Measurements from ENCODE around the gene SUCLG1. TPM values are rescaled to one million over a fixed set of nuclear protein-coding genes. Genes with fewer than 3 reads are reported as not detected.

The SUCLG1 gene
- polyA plus RNA-seq, 1 of the 3 experiments (the other 2 are of a cell fraction) = 32.7 TPM

GRCh38 chr2:84443477-84443876 is 15.6 kb downstream of the SUCLG1 start (continued):
- TF ChIP-seq USF1 (IDR thresholded peaks at IDR 0.05; ENCODE audit: borderline replicate concordance, low read depth) = no peak
- no peak for TF ChIP-seq GATA2 (CRISPR knock-in tag; IDR thresholded peaks at IDR 0.05)
- TF ChIP-seq, protein P1, sequence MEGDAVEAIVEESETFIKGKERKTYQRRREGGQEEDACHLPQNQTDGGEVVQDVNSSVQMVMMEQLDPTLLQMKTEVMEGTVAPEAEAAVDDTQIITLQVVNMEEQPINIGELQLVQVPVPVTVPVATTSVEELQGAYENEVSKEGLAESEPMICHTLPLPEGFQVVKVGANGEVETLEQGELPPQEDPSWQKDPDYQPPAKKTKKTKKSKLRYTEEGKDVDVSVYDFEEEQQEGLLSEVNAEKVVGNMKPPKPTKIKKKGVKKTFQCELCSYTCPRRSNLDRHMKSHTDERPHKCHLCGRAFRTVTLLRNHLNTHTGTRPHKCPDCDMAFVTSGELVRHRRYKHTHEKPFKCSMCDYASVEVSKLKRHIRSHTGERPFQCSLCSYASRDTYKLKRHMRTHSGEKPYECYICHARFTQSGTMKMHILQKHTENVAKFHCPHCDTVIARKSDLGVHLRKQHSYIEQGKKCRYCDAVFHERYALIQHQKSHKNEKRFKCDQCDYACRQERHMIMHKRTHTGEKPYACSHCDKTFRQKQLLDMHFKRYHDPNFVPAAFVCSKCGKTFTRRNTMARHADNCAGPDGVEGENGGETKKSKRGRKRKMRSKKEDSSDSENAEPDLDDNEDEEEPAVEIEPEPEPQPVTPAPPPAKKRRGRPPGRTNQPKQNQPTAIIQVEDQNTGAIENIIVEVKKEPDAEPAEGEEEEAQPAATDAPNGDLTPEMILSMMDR (IDR thresholded peaks at IDR 0.05) = no peak
- TF ChIP-seq USF2 (IDR thresholded peaks at IDR 0.05; ENCODE audit: borderline replicate concordance, low read depth, low read length) = no peak

GRCh38 chr2:84442888-84443287 is 16.2 kb downstream of the SUCLG1 start:
- H2AFZ ChIP-seq (ENCODE audit: low read depth) = no peak overlapping the region
- H3K27me3 ChIP-seq (ENCODE audit: insufficient read depth) = no peaks in the 10 kb centered on the region
- no peak for TF ChIP-seq RFX5 (IDR thresholded peaks at IDR 0.05; ENCODE audit: low read length)
- TF ChIP-seq, protein P2, sequence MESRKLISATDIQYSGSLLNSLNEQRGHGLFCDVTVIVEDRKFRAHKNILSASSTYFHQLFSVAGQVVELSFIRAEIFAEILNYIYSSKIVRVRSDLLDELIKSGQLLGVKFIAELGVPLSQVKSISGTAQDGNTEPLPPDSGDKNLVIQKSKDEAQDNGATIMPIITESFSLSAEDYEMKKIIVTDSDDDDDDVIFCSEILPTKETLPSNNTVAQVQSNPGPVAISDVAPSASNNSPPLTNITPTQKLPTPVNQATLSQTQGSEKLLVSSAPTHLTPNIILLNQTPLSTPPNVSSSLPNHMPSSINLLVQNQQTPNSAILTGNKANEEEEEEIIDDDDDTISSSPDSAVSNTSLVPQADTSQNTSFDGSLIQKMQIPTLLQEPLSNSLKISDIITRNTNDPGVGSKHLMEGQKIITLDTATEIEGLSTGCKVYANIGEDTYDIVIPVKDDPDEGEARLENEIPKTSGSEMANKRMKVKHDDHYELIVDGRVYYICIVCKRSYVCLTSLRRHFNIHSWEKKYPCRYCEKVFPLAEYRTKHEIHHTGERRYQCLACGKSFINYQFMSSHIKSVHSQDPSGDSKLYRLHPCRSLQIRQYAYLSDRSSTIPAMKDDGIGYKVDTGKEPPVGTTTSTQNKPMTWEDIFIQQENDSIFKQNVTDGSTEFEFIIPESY (IDR thresholded peaks at IDR 0.05; ENCODE audit: borderline replicate concordance, low read depth) = no peak
- TF ChIP-seq JUND (IDR thresholded peaks at IDR 0.05) = no peak
- TF ChIP-seq RCOR1 (IDR thresholded peaks at IDR 0.05; ENCODE audit: low read length) = no peak
- no peak for TF ChIP-seq MEF2A (IDR thresholded peaks at IDR 0.05; ENCODE audit: borderline replicate concordance, low read depth)
- TF ChIP-seq, protein P3, sequence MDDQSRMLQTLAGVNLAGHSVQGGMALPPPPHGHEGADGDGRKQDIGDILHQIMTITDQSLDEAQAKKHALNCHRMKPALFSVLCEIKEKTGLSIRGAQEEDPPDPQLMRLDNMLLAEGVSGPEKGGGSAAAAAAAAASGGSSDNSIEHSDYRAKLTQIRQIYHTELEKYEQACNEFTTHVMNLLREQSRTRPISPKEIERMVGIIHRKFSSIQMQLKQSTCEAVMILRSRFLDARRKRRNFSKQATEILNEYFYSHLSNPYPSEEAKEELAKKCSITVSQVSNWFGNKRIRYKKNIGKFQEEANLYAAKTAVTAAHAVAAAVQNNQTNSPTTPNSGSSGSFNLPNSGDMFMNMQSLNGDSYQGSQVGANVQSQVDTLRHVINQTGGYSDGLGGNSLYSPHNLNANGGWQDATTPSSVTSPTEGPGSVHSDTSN (IDR thresholded peaks at IDR 0.05) = no peak
- TF ChIP-seq RXRA (IDR thresholded peaks at IDR 0.05; ENCODE audit: borderline replicate concordance, low read depth) = no peak
- no peak for TF ChIP-seq POLR2AphosphoS5 (IDR thresholded peaks at IDR 0.05; ENCODE audit: low read depth, low read length)
- no peak for TF ChIP-seq GATA2 (CRISPR knock-in tag; IDR thresholded peaks at IDR 0.05)
- TF ChIP-seq FOSL2 (IDR thresholded peaks at IDR 0.05; ENCODE audit: borderline replicate concordance, low read depth) = no peak
- TF ChIP-seq SMC3 (IDR thresholded peaks at IDR 0.05; ENCODE audit: low read depth, low read length) = no peak
- TF ChIP-seq, protein P1 (IDR thresholded peaks at IDR 0.05) = no peak
- no peak for TF ChIP-seq NFIC (IDR thresholded peaks at IDR 0.05; ENCODE audit: borderline replicate concordance)
- TF ChIP-seq YY1 (IDR thresholded peaks at IDR 0.05; ENCODE audit: low read depth) = no peak
- TF ChIP-seq USF1 (IDR thresholded peaks at IDR 0.05; ENCODE audit: borderline replicate concordance, low read depth) = no peak
- no peak for TF ChIP-seq ELF1 (IDR thresholded peaks at IDR 0.05)
- no peak for TF ChIP-seq TAF1 (IDR thresholded peaks at IDR 0.05; ENCODE audit: borderline replicate concordance, low read depth, low read length)
- H3K4me1 ChIP-seq (ENCODE audit: control insufficient read depth in 1 of 2, insufficient read depth in 2 of 2, low read depth in 1 of 2, low read length in 1 of 2) = no peaks in the 10 kb centered on the region
- H3K36me3 ChIP-seq (replicated peaks in 1 of 2; ENCODE audit: control insufficient read depth in 1 of 2, insufficient read depth in 2 of 2, low read length in 1 of 2) = peaks cover 60 to 63% of the 10 kb centered on the region in 2 experiments
- H4K20me1 ChIP-seq (ENCODE audit: insufficient read depth) = no peaks in the 10 kb centered on the region
- no peak overlapping the region for H3K4me2 ChIP-seq
- no peak overlapping the region for H3K9ac ChIP-seq
- peaks cover 8% of the 10 kb centered on the region; the same call in 1 of the 2 replicates for H3K79me2 ChIP-seq (ENCODE audit: insufficient read depth)
- H3K9me2 ChIP-seq = no peaks in the 10 kb centered on the region
- no peak for DNase-seq
- WGBS (ENCODE audit: low lambda C conversion rate) = 98% methylated on average over 3 of the region's 3 CpGs
- H3F3A ChIP-seq (replicated peaks; ENCODE audit: insufficient read depth) = no peaks in the 10 kb centered on the region
- no peak overlapping the region for H3K27ac ChIP-seq (ENCODE audit: low read depth in 2 of 2, low read length in 1 of 2)
- POLR2A ChIA-PET = no interaction called here
- H3K9me3 ChIP-seq = no peaks in the 10 kb centered on the region
- CTCF ChIA-PET = interaction anchor here (1.3 kb wide), 1 partner anchor 19 kb away, joined by 4 read pairs; no protein-coding TSS in a partner anchor
- H3K4me3 ChIP-seq (ENCODE audit: low read depth in 2 of 2, low read length in 1 of 2) = no peak overlapping the region

Data from SK-N-SH (cell line).